ENCODE results near the gene FAM162A. TPM values are rescaled to one million over a fixed set of nuclear protein-coding genes. Genes with fewer than 3 reads are reported as not detected.

FAM162A gene
- total RNA-seq, 1 experiment from 2014 or later = 43.5 TPM

- no peak overlapping the region for H3K4me3 ChIP-seq
- H3K36me3 ChIP-seq = peaks cover 50% of the 10 kb centered on the region
- no peak for DNase-seq
- H3K27me3 ChIP-seq = no peaks in the 10 kb centered on the region
- H3K9me3 ChIP-seq = no peaks in the 10 kb centered on the region
Measured at GRCh38 chr3:122366379-122366749, 17.6 kb upstream of the FAM162A start.

- Histone ChIP-seq H3K27me3 (no peaks in the 10 kb centered on the region), H3K36me3 (peaks cover 31% of the 10 kb centered on the region), H3K4me3 (no peak overlapping the region), H3K9me3 (no peaks in the 10 kb centered on the region)
- no peak for DNase-seq
Measured at GRCh38 chr3:122374034-122374433, 9.9 kb upstream of the FAM162A start.

GRCh38 chr3:122377975-122378374, 6.0 kb upstream of the FAM162A start:
- no peaks in the 10 kb centered on the region for H3K9me3 ChIP-seq
- DNase-seq = no peak
- H3K36me3 ChIP-seq = peaks cover 16% of the 10 kb centered on the region
- no peaks in the 10 kb centered on the region for H3K27me3 ChIP-seq
- H3K4me3 ChIP-seq = no peak overlapping the region

- peak within 1 kb of the TSS; percentile 89 for H3K4me3 ChIP-seq
- peaks cover 14% of the 10 kb centered on the region for H3K36me3 ChIP-seq
- no peaks in the 10 kb centered on the region for H3K27me3 ChIP-seq
- H3K9me3 ChIP-seq = no peaks in the 10 kb centered on the region
- peak; percentile 91 for DNase-seq
Measured at GRCh38 chr3:122382888-122383666, 905 bp upstream of the FAM162A start, which contains the start of gene MIX23. TSS of gene MIX23 (minus strand) at chr3:122383231. CDS start at chr3:122383224, 7 bp downstream.

GRCh38 chr3:122387709-122388108, 3.7 kb downstream of the FAM162A start:
- H3K4me3 ChIP-seq = no peak overlapping the region
- H3K27me3 ChIP-seq = no peaks in the 10 kb centered on the region
- peaks cover 4% of the 10 kb centered on the region for H3K36me3 ChIP-seq
- no peaks in the 10 kb centered on the region for H3K9me3 ChIP-seq
- DNase-seq = no peak

- no peaks in the 10 kb centered on the region for H3K9me3 ChIP-seq
- H3K36me3 ChIP-seq = peaks cover 4% of the 10 kb centered on the region
- no peak overlapping the region for H3K4me3 ChIP-seq
- no peaks in the 10 kb centered on the region for H3K27me3 ChIP-seq
- no peak for DNase-seq
Measured at GRCh38 chr3:122389197-122389596, 5.2 kb downstream of the FAM162A start.

GRCh38 chr3:122389892-122390291, 5.9 kb downstream of the FAM162A start:
- DNase-seq = no peak
- no peaks in the 10 kb centered on the region for H3K27me3 ChIP-seq
- H3K36me3 ChIP-seq = peaks cover 4% of the 10 kb centered on the region
- no peaks in the 10 kb centered on the region for H3K9me3 ChIP-seq
- H3K4me3 ChIP-seq = no peak overlapping the region

- H3K36me3 ChIP-seq = peaks cover 2% of the 10 kb centered on the region
- H3K4me3 ChIP-seq = no peak overlapping the region
- H3K9me3 ChIP-seq = no peaks in the 10 kb centered on the region
- no peaks in the 10 kb centered on the region for H3K27me3 ChIP-seq
- no peak for DNase-seq
Measured at GRCh38 chr3:122390665-122391064, 6.7 kb downstream of the FAM162A start.

- no peak overlapping the region for H3K4me3 ChIP-seq
- no peak for DNase-seq
- H3K27me3 ChIP-seq = no peaks in the 10 kb centered on the region
- H3K36me3 ChIP-seq = peaks cover 2% of the 10 kb centered on the region; the same call in 1 of the 2 replicates
- no peaks in the 10 kb centered on the region for H3K9me3 ChIP-seq
Measured at GRCh38 chr3:122391681-122392446, 7.9 kb downstream of the FAM162A start.

- DNase-seq = no peak
- Histone ChIP-seq H3K9me3 (no peaks in the 10 kb centered on the region), H3K27me3 (0 out of 2 replicates have a peak, but pooled peaks cover 2% of the 10 kb centered on the region), H3K4me3 (no peak overlapping the region), H3K36me3 (no peaks in the 10 kb centered on the region; the same call in 1 of the 2 replicates)
Measured at GRCh38 chr3:122392868-122393844, 9.2 kb downstream of the FAM162A start.

GRCh38 chr3:122394173-122394572, 10.2 kb downstream of the FAM162A start:
- H3K9me3 ChIP-seq = no peaks in the 10 kb centered on the region
- no peaks in the 10 kb centered on the region; the same call in 1 of the 2 replicates for H3K36me3 ChIP-seq
- no peak for DNase-seq
- H3K27me3 ChIP-seq = 0 out of 2 replicates have a peak, but pooled peaks cover 2% of the 10 kb centered on the region
- H3K4me3 ChIP-seq = no peak overlapping the region

GRCh38 chr3:122395582-122395981, 11.6 kb downstream of the FAM162A start:
- DNase-seq = no peak
- no peaks in the 10 kb centered on the region; the same call in 1 of the 2 replicates for H3K36me3 ChIP-seq
- H3K4me3 ChIP-seq = no peak overlapping the region
- H3K9me3 ChIP-seq = no peaks in the 10 kb centered on the region
- H3K27me3 ChIP-seq = 0 out of 2 replicates have a peak, but pooled peaks cover 2% of the 10 kb centered on the region

GRCh38 chr3:122396511-122396910, 12.5 kb downstream of the FAM162A start:
- 0 out of 2 replicates have a peak, but pooled peaks cover 2% of the 10 kb centered on the region for H3K27me3 ChIP-seq
- no peaks in the 10 kb centered on the region; the same call in 1 of the 2 replicates for H3K36me3 ChIP-seq
- H3K9me3 ChIP-seq = no peaks in the 10 kb centered on the region
- no peak overlapping the region for H3K4me3 ChIP-seq
- DNase-seq = no peak

GRCh38 chr3:122397201-122397600, 13.2 kb downstream of the FAM162A start:
- Histone ChIP-seq H3K27me3 (0 out of 2 replicates have a peak, but pooled peaks cover 2% of the 10 kb centered on the region), H3K4me3 (no peak overlapping the region), H3K9me3 (no peaks in the 10 kb centered on the region), H3K36me3 (no peaks in the 10 kb centered on the region; the same call in 1 of the 2 replicates)
- DNase-seq = no peak

- no peak for DNase-seq
Measured at GRCh38 chr3:122398920-122399319, 14.9 kb downstream of the FAM162A start.

GRCh38 chr3:122403489-122403888, 19.5 kb downstream of the FAM162A start:
- no peaks in the 10 kb centered on the region for H3K27me3 ChIP-seq
- H3K4me3 ChIP-seq = no peak overlapping the region
- no peak for DNase-seq
- H3K9me3 ChIP-seq = no peaks in the 10 kb centered on the region
- peaks cover 14% of the 10 kb centered on the region for H3K36me3 ChIP-seq

More at GRCh38 chr3:122398920-122399319, 14.9 kb downstream of the FAM162A start:
- Histone ChIP-seq H3K4me3 (no peak overlapping the region), H3K36me3 (no peaks in the 10 kb centered on the region; the same call in none of the 2 replicates), H3K9me3 (no peaks in the 10 kb centered on the region), H3K27me3 (0 out of 2 replicates have a peak, but pooled peaks cover 2% of the 10 kb centered on the region)
